HG03095 (cell line): ENCODE data around the gene ULK1.

Source experiments
- ATAC-seq: cut with Tn5 transposase; IDR thresholded peaks from one replicate; pipeline ENCODE4 v1.9.1; 2021; ENCODE audit warnings: moderate library complexity; ENCODE audit not compliant: unreplicated experiment

The ULK1 gene

DNA sequence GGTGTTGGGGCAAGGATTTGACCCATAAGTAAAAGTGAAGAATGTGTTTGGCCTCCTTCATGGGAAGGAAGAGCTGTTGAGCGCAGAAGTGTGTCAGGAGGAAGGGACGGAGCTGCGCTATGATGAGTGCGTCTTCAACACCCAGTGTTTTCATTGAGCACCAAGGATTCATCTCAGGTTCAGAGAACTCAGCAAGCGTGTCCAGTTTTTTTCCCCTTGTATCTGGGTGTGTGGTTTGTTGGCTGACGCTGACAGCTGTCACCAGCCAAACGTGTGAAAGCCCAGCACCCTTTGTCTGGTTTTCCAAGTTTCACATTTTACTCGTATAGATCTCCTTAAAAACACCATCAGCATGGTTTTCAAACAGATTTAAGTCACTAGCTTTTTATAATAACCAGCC is 67.6 kb downstream of the ULK1 start:
- no peak for ATAC-seq

DNA sequence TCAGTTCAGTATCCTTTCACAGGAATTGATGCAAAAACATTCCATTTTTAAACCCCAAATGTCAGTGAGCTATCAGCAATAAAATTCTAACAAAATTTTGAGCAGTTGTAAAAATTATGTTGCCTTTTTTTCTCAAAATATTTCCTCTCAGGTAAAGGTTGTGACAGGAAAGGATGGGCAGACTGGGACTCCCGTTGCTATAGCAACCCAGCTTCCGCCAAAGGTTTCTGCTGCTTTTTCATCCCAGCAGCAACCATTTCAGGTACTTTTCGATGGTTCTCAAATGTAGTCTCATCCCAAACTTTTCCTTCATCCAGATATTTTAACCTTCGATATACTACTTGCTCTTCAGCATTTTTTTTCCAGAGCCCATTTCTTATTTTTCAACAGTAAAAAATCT is 69.0 kb downstream of the ULK1 start:
- ATAC-seq = no peak

DNA sequence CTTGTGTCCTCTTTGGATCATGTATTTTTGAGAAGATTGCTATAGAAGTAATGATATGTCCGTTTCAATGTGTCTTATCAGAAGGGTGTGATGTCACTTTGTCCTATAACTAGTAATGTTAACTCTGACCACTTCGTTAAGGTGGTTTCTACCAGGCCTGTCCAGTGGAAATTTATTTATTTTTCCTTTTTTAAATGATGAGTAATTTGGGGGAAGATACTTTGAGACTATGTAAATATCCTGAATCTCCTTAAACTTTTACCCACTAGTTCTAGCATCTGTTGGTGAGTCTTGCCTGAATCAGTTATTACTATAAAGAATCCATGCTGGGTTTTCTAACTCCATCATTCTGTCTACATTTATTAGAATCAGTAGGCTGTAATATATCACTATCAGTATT is 70.7 kb downstream of the ULK1 start:
- ATAC-seq = no peak

GRCh38 chr12:131971226-131971625 is 76.8 kb downstream of the ULK1 start:
- no peak for ATAC-seq
